HFF-Myc (cell line): ENCODE measurements around the gene CFAP65.

ENCODE experiments used
- DNase-seq: peaks from one replicate; pipeline ENCODE4 v3.0.0-alpha.2; 2011; ENCODE audit warnings: low read depth; ENCODE audit errors: extremely low read depth
- H3K4me3 ChIP-seq: replicated peaks from 2 replicates; pipeline ENCODE4 v1.5.1; 2011; ENCODE audit warnings: low read depth, mild to moderate bottlenecking, control low read depth, low read length
- TF ChIP-seq, protein P1 (sequence below): IDR thresholded peaks from 2 replicates; pipeline ENCODE4 v1.5.1; 2012; ENCODE audit warnings: mild to moderate bottlenecking, low read depth, low read length, control low read depth; ENCODE audit errors: missing control alignments

The CFAP65 gene

DNA sequence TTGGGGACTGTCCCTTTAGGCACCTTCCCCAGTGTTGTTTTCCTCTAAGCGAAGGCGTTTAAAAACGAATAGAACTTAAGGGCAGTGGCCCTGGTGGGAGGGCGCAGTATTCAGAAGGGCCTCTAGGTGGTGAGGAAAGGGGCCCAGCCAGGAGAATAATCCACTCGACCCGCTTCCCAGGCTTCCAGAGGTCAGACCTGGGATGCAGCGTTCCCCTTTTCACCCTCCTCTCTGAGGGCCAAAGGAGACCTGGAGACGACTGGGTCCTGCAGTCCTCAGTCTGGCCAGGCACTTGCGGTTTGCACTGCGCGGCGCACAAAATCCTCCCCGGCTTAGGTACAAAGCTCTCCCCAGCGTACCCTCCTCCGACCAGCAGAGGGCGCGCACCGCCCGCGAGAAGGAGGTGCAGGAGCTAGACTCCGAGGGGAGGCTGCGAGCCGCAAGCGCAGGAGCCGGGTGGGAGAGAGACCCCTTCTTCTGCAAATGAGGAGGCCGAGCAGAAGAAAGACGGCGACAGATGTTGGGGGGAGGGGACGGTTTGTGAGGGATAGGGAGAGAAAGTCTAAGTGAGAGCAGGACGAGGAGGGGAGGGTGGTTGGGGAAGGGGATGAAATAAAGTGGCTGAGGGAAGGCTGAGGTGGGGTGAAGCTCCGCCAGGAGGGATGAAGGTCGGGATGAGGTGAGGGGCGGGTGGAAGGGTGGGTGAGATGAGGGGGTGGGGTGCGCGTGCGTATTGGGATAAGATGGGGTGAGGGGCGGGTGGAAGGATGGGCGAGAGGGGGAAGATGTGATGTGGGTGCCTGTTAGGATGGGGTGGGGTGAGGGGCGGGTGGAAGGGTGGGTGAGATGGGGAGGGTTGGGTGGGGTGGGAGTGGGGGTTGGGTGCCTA lies 61.2 kb downstream of the CFAP65 start:
- peak; percentile 33 for DNase-seq
- no peak overlapping the region for H3K4me3 ChIP-seq
- TF ChIP-seq, protein P1, sequence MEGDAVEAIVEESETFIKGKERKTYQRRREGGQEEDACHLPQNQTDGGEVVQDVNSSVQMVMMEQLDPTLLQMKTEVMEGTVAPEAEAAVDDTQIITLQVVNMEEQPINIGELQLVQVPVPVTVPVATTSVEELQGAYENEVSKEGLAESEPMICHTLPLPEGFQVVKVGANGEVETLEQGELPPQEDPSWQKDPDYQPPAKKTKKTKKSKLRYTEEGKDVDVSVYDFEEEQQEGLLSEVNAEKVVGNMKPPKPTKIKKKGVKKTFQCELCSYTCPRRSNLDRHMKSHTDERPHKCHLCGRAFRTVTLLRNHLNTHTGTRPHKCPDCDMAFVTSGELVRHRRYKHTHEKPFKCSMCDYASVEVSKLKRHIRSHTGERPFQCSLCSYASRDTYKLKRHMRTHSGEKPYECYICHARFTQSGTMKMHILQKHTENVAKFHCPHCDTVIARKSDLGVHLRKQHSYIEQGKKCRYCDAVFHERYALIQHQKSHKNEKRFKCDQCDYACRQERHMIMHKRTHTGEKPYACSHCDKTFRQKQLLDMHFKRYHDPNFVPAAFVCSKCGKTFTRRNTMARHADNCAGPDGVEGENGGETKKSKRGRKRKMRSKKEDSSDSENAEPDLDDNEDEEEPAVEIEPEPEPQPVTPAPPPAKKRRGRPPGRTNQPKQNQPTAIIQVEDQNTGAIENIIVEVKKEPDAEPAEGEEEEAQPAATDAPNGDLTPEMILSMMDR = peak; percentile 90

DNA sequence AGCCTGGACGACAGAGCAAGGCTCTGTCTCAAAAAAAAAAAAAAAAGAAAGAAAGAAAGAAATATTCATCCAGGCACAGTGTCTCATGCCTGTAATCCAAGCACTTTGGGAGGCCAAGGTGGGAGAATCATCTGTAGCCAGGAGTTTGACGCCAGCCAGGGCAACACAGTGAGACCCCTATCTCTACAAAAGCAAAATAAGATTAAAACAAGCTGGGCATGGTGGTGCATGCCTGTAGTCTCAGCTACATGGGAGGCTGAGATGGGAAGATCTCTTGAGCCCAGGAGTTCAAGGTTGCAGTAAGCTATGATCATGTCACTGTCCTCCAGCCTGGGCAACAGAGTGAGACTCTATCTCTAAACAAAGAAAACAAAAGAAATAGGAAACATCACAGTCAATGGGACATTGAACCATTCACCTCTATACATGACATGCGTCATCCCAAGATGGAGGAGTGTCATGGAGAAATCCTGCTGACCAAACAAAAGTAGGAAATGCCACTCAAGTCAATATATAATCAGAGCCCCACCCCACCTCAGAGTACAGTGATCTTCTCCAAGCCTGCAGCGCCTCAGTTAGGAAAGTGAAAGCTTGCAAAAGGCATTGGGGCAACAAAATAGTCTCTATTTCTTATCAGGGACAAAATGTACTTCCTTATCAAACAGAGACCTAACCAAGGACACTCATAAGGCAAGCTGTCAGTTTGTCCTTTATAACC lies 66.1 kb downstream of the CFAP65 start:
- no peak overlapping the region for H3K4me3 ChIP-seq
- no peak for DNase-seq

DNA sequence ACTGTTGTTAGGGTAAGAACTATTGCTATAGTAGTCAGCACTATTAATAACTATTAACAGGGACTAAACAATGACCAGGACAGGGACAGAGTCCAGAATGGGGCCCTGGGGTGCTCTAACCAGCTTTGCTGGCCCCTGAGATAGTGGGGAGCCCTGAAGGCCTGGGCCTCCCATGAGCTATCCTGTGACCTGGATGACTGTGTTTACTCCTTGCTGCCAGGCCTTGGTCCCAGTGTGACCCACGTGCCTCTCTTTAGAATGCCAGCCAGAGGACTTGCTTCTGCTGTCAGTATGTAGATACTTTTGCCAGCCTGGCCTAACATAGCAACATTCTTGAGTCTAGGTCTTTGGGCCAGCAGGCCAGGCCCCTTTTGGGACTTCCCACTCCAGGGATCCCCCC lies 70.4 kb downstream of the CFAP65 start:
- TF ChIP-seq, protein P1 = no peak
- DNase-seq = no peak
- no peak overlapping the region for H3K4me3 ChIP-seq

More for the DNA sequence above, 66.1 kb downstream of the CFAP65 start:
- TF ChIP-seq, protein P1 = no peak

DNA sequence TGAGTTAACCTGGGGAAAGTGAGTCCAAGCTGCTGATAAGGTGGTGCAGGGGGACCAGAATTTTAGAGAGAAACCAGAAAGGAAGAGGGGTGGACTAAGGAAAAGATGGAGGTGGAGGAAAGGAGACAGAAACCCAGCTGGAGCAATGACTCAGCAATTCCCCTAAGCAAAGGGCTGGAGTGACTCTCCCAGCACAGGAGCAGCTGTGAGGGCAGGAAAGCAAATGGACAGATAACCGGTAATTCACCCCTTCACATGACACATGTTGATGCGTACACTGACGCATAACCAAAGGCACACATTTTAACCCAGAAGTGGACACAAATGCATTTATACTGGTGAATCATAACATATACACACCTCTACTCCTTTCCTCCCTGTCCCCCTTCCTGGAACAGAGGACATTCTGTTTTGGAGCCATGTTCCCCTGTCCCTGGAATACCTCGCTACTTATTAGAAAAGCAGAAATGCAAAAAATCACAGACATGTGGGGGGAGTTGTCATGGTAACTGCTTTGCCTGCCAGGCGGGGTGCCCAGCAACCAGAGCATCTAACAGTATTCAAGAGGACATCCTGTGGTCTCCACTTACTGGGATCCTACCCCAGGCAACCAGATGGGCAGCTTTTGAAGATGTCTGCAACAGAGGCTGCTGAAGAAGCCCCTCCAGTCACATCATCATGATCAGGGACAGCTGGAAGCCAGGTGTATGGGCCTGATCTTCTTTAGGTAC lies 77.1 kb downstream of the CFAP65 start:
- DNase-seq = peak; percentile 47
- H3K4me3 ChIP-seq = no peak overlapping the region
- TF ChIP-seq, protein P1 = no peak

DNA sequence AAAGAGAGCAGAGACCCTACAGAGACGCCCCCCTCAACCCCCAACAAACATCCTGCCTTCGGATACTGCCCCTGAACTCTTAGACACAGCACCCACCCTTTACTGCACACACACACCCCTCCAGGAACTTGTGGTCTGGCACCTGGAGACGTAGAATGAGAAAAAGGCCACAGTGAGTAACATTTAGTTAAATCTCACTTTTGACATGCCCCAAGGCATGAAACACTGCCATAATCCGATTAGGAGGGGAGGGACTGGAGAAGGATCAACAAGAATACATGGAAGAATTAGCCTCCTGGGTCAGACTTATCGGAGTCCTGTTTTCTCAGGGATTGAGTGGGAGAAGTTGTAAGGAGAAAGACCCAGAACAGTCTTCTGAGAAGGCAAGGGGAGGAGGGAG lies 77.7 kb downstream of the CFAP65 start:
- TF ChIP-seq, protein P1 = no peak
- no peak for DNase-seq
- H3K4me3 ChIP-seq = no peak overlapping the region

DNA sequence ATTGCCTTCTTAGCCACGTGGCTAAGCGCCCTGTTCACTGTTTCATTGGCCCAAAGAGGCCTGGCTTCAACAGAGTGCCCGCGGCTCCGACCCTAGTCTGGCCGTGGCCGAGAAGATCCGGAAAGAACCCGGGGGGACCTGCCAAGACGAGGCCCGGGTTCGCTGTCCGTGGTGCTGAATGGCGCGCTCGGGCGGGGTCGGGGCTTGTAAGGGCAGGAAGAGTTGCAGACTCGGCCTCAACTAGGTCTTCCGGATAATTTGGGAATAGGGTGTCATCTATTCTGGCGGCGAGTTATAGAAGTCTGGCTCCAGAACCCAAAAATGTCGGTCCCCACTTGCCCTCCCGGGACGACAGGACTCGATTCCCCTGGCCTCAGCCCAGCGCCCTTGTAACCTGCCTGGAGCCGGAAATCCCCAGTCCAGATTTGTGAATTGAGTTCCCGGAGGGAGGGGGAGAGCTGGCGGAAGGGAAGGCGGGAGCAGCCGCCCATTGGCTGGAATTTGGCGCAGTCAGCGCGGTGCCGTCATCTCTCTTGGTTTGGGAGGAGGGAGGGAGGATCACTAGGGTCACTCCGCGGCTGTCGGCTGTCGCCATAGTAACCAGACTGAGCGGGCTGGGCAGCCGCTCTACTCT lies 78.3 kb downstream of the CFAP65 start:
- peak; percentile 40 for DNase-seq
- H3K4me3 ChIP-seq = peak overlapping the region; percentile 1; the same call in 1 of the 2 replicates
- TF ChIP-seq, protein P1 = no peak
